ENCODE measurements around the gene MRTO4. TPM values are rescaled to one million over a fixed set of nuclear protein-coding genes. Genes with fewer than 3 reads are reported as not detected.

The MRTO4 gene
- total and polyA plus RNA-seq, 9 of the 15 experiments (the other 6 are each of a cell fraction or from before 2014, with no cell fraction given) = 62.0 to 173 (median 146) TPM

DNA sequence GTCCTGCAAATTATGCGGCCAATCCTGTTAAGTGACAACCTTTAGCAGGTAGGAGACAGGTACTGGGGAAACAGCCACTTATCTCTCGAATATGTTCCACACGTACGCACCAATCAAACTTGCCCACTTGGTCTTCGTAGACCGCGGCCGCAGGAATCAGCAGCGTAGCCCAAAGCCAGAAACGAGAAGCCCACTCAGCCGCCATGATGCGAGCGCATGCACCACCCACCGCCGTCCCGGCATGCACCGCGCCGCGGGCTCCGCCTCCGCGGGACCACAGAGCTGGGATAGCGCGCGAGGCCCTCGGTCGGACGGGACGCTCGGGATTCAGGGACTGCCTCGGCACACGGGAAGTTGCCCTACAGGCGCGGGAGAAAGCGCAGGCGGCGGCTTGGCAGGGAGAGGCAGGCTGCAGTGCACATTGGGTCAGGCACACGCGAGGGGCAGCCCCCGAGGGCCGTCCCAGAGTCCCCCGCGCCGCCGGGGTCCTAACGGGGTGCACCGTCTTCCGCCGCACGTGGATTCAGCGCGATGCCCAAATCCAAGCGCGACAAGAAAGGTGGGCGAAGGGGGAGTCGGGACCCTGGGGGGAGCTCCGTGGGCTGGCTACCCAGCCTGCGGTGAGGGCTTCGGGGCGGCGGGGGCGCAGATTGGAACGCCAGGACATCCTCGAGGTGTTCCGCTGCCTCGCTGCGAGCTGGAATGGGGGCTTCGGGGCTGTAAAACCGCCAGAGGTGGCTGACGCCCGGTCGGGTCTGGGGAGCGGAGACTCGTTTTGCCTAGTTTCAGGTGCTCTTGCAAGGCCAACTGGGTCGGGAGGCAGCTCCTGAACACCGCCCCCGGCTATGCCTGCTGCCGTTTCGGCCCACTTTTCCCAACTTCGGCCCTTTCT is at the start of gene MRTO4, which contains the start of gene EMC1 (continued):
- peak; percentile 96 for TF ChIP-seq SIN3B (IDR thresholded peaks at IDR 0.05; ENCODE audit: low read depth)
- TF ChIP-seq, protein P1, sequence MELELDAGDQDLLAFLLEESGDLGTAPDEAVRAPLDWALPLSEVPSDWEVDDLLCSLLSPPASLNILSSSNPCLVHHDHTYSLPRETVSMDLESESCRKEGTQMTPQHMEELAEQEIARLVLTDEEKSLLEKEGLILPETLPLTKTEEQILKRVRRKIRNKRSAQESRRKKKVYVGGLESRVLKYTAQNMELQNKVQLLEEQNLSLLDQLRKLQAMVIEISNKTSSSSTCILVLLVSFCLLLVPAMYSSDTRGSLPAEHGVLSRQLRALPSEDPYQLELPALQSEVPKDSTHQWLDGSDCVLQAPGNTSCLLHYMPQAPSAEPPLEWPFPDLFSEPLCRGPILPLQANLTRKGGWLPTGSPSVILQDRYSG (tag; conservative IDR thresholded peaks at IDR 0.05; ENCODE audit: low read depth) = 0 out of 2 replicates have a peak, but pooled peaks have one; percentile 16
- no peak for TF ChIP-seq ZNF184 (CRISPR knock-in tag; IDR thresholded peaks at IDR 0.05)
- peak; percentile 85 for TF ChIP-seq DACH1 (IDR thresholded peaks at IDR 0.05; ENCODE audit: partially characterized antibody)
- no peak for TF ChIP-seq ZNF253 (CRISPR knock-in tag; conservative IDR thresholded peaks at IDR 0.05)
- TF ChIP-seq, protein P2, sequence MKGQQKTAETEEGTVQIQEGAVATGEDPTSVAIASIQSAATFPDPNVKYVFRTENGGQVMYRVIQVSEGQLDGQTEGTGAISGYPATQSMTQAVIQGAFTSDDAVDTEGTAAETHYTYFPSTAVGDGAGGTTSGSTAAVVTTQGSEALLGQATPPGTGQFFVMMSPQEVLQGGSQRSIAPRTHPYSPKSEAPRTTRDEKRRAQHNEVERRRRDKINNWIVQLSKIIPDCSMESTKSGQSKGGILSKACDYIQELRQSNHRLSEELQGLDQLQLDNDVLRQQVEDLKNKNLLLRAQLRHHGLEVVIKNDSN (CRISPR knock-in tag; IDR thresholded peaks at IDR 0.05) = peak; percentile 58
- TF ChIP-seq RBFOX2 (IDR thresholded peaks at IDR 0.05; ENCODE audit: low read depth, low read length) = peak; percentile 97
- TF ChIP-seq POLR2H (tag; IDR thresholded peaks at IDR 0.05; ENCODE audit: low read depth) = peak; percentile 89
- TF ChIP-seq BHLHE40 (IDR thresholded peaks at IDR 0.05; ENCODE audit: low read length) = peak; percentile 59; the same call in 1 of the 2 replicates
- TF ChIP-seq, protein P3, sequence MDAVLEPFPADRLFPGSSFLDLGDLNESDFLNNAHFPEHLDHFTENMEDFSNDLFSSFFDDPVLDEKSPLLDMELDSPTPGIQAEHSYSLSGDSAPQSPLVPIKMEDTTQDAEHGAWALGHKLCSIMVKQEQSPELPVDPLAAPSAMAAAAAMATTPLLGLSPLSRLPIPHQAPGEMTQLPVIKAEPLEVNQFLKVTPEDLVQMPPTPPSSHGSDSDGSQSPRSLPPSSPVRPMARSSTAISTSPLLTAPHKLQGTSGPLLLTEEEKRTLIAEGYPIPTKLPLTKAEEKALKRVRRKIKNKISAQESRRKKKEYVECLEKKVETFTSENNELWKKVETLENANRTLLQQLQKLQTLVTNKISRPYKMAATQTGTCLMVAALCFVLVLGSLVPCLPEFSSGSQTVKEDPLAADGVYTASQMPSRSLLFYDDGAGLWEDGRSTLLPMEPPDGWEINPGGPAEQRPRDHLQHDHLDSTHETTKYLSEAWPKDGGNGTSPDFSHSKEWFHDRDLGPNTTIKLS (IDR thresholded peaks at IDR 0.05; ENCODE audit: borderline replicate concordance, low read depth) = peak; percentile 64
- TF ChIP-seq, protein P4, sequence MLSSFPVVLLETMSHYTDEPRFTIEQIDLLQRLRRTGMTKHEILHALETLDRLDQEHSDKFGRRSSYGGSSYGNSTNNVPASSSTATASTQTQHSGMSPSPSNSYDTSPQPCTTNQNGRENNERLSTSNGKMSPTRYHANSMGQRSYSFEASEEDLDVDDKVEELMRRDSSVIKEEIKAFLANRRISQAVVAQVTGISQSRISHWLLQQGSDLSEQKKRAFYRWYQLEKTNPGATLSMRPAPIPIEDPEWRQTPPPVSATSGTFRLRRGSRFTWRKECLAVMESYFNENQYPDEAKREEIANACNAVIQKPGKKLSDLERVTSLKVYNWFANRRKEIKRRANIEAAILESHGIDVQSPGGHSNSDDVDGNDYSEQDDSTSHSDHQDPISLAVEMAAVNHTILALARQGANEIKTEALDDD (IDR thresholded peaks at IDR 0.05) = no peak; the same call in 1 of the 2 replicates
- TF ChIP-seq, protein P5, sequence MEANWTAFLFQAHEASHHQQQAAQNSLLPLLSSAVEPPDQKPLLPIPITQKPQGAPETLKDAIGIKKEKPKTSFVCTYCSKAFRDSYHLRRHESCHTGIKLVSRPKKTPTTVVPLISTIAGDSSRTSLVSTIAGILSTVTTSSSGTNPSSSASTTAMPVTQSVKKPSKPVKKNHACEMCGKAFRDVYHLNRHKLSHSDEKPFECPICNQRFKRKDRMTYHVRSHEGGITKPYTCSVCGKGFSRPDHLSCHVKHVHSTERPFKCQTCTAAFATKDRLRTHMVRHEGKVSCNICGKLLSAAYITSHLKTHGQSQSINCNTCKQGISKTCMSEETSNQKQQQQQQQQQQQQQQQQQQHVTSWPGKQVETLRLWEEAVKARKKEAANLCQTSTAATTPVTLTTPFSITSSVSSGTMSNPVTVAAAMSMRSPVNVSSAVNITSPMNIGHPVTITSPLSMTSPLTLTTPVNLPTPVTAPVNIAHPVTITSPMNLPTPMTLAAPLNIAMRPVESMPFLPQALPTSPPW (CRISPR knock-in tag; IDR thresholded peaks at IDR 0.05) = peak; percentile 69
- TF ChIP-seq ZNF436 (CRISPR knock-in tag; IDR thresholded peaks at IDR 0.05) = peak; percentile 50; the same call in 1 of the 2 replicates
- peak; percentile 97 for TF ChIP-seq POLR2A (conservative IDR thresholded peaks at IDR 0.05)
- TF ChIP-seq, protein P6, sequence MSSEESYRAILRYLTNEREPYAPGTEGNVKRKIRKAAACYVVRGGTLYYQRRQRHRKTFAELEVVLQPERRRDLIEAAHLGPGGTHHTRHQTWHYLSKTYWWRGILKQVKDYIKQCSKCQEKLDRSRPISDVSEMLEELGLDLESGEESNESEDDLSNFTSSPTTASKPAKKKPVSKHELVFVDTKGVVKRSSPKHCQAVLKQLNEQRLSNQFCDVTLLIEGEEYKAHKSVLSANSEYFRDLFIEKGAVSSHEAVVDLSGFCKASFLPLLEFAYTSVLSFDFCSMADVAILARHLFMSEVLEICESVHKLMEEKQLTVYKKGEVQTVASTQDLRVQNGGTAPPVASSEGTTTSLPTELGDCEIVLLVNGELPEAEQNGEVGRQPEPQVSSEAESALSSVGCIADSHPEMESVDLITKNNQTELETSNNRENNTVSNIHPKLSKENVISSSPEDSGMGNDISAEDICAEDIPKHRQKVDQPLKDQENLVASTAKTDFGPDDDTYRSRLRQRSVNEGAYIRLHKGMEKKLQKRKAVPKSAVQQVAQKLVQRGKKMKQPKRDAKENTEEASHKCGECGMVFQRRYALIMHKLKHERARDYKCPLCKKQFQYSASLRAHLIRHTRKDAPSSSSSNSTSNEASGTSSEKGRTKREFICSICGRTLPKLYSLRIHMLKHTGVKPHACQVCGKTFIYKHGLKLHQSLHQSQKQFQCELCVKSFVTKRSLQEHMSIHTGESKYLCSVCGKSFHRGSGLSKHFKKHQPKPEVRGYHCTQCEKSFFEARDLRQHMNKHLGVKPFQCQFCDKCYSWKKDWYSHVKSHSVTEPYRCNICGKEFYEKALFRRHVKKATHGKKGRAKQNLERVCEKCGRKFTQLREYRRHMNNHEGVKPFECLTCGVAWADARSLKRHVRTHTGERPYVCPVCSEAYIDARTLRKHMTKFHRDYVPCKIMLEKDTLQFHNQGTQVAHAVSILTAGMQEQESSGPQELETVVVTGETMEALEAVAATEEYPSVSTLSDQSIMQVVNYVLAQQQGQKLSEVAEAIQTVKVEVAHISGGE (CRISPR knock-in tag; IDR thresholded peaks at IDR 0.05) = 0 out of 6 replicates have a peak, but pooled peaks of 1 of the 3 experiments have one; percentile 44
- no peak for TF ChIP-seq HDAC6 (IDR thresholded peaks at IDR 0.05; ENCODE audit: low read depth, low read length)

Data from K562 (cell line).